Measurements from ENCODE around the gene CLSTN3. TPM values are rescaled to one million over a fixed set of nuclear protein-coding genes. Genes with fewer than 3 reads are reported as not detected.
A peak's percentile ranks its signal among the peaks of the same experiment; 100 is the strongest.

The CLSTN3 gene
- total and polyA plus RNA-seq, 9 of the 15 experiments (the other 6 are each of a cell fraction or from before 2014, with no cell fraction given): 0.08 to 23.2 (median 11.0) TPM

- peaks cover 10 to 21% of the 10 kb centered on the region in 2 experiments for H3K4me1 ChIP-seq (replicated peaks in 1 of 2; ENCODE audit: control insufficient read depth in 2 of 2, insufficient read depth in 2 of 2, low read length in 2 of 2)
- no peaks in the 10 kb centered on the region for H4K20me1 ChIP-seq (replicated peaks; ENCODE audit: control insufficient read depth, insufficient read depth, low read length)
- no peaks in the 10 kb centered on the region for H3K9me1 ChIP-seq (ENCODE audit: control insufficient read depth, insufficient read depth, low read length)
- H3K4me3 ChIP-seq: peak overlapping the region; percentile 51; the same call in 1 of the 2 replicates
- no peak for DNase-seq (ENCODE audit: extremely low read depth in 1 of 4, low spot score in 3 of 4)
- peaks cover 3% of the 10 kb centered on the region for H3K9me3 ChIP-seq (replicated peaks; ENCODE audit: control insufficient read depth, insufficient read depth, low read depth, low read length)
- no peaks in the 10 kb centered on the region for H3K27me3 ChIP-seq (ENCODE audit: control insufficient read depth in 2 of 2, insufficient read depth in 2 of 2, low read length in 2 of 2)
- FAIRE-seq: no peak
- in situ Hi-C loops (cut with MboI) (no loop called here), intact Hi-C loops (cut with micrococcal nuclease) (loop anchor here (2.0 kb wide), 2 partner anchors 17 to 165 kb away; partner anchors contain the start of genes C12orf57 and C1R)
- WGBS (ENCODE audit: insufficient coverage, low coverage, missing lambda C conversion rate): 17% methylated on average over 5 of the region's 5 CpGs
- CTCF ChIA-PET (ENCODE audit: low intra/inter-chr PET ratio): interaction anchor here (0.5 to 3.3 kb wide), 3 partner anchors 49 to 165 kb away, joined by 4 to 25 read pairs (median 6); partner anchors contain the start of gene C1S
- BruUV-seq (replicated peaks): no TSS peak
- H2AFZ ChIP-seq (ENCODE audit: low read depth, low read length): peak overlapping the region; percentile 90
- peaks cover 15% of the 10 kb centered on the region; the same call in 2 of the 3 replicates for H3K36me3 ChIP-seq (ENCODE audit: control insufficient read depth, insufficient read depth, low read length)
- H3K9ac ChIP-seq (ENCODE audit: insufficient read depth in 1 of 2, low read depth in 2 of 2, low read length in 2 of 2): peak overlapping the region; percentile 80 to 89; a peak in 3 of 4 replicates
- POLR2A ChIA-PET: interaction anchor here (0.6 to 3.3 kb wide), 3 partner anchors 22 to 165 kb away, joined by 3 to 23 read pairs (median 4); partner anchors contain the start of genes C12orf57 and RNU7-1
- H3K27ac ChIP-seq (ENCODE audit: extremely low read depth, low read depth, low read length): peak overlapping the region; percentile 94
- peaks cover 41% of the 10 kb centered on the region for H3K79me2 ChIP-seq (ENCODE audit: control insufficient read depth, insufficient read depth, low read length)
- no peak for ATAC-seq
- peak overlapping the region; percentile 95 for H3K4me2 ChIP-seq (ENCODE audit: insufficient read depth, low read length)
- TF ChIP-seq GTF2A2 (tag; IDR thresholded peaks at IDR 0.05) (no peak), ZNF316 (IDR thresholded peaks at IDR 0.05) (no peak), GTF3C2 (IDR thresholded peaks at IDR 0.05; ENCODE audit: borderline replicate concordance, extremely low read depth, insufficient read length) (no peak), TAF7 (tag; IDR thresholded peaks at IDR 0.05) (no peak), PKNOX1 (IDR thresholded peaks at IDR 0.05) (peak; percentile 49; the same call in 1 of the 2 replicates), HEY1 (CRISPR knock-in tag; IDR thresholded peaks at IDR 0.05; ENCODE audit: borderline replicate concordance) (no peak), ZNF507 (tag; conservative IDR thresholded peaks at IDR 0.05) (no peak), TFE3 (CRISPR knock-in tag; IDR thresholded peaks at IDR 0.05) (no peak)
Measured at GRCh38 chr12:7109572-7109920, 20.6 kb upstream of the CLSTN3 start.

Data from K562 (cell line).